Hepatocyte (in vitro differentiated cells): Measurements from ENCODE around the gene LAMA1.

Experiments used
- EZH2 ChIP-seq: fragments of 200-600 bp; sonication (generic); IDR thresholded peaks from 2 replicates; pipeline ENCODE4 v1.6.1; 2016; ENCODE audit warnings: antibody characterized with exemption, mild to moderate bottlenecking, borderline replicate concordance
- EZH2phosphoT487 ChIP-seq: fragments of 200-600 bp; sonication (generic); IDR thresholded peaks from one replicate; pipeline ENCODE4 v1.6.1; 2018; ENCODE audit warnings: antibody characterized with exemption, mild to moderate bottlenecking, low read depth, moderate library complexity; ENCODE audit not compliant: unreplicated experiment, severe bottlenecking
- TF ChIP-seq, protein P1 (sequence below): fragments of 200-600 bp; sonication (generic); IDR thresholded peaks from 2 replicates; pipeline ENCODE4 v1.5.1; 2016; ENCODE audit warnings: antibody characterized with exemption, mild to moderate bottlenecking; ENCODE audit not compliant: poor library complexity

DNA sequence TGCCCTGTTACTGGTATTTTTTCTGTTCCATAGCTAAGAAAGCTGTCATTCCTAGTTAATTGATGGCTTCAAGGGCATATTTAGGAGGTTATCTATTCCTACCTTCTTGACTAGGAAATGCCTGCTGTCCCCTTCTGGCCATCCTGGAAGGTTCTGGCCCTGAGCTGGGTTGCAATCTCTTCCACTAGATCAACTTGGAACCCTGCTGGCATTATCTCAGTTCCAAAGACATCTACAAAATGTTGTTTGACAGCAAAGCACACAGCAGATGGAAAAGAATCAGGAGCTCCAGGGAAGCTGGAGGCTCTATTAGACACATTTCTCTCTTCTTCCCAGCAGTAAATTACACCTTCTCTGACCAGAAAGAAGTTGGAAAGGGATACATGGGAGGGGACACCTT, 196.0 kb downstream of the LAMA1 start:
- TF ChIP-seq, protein P1, sequence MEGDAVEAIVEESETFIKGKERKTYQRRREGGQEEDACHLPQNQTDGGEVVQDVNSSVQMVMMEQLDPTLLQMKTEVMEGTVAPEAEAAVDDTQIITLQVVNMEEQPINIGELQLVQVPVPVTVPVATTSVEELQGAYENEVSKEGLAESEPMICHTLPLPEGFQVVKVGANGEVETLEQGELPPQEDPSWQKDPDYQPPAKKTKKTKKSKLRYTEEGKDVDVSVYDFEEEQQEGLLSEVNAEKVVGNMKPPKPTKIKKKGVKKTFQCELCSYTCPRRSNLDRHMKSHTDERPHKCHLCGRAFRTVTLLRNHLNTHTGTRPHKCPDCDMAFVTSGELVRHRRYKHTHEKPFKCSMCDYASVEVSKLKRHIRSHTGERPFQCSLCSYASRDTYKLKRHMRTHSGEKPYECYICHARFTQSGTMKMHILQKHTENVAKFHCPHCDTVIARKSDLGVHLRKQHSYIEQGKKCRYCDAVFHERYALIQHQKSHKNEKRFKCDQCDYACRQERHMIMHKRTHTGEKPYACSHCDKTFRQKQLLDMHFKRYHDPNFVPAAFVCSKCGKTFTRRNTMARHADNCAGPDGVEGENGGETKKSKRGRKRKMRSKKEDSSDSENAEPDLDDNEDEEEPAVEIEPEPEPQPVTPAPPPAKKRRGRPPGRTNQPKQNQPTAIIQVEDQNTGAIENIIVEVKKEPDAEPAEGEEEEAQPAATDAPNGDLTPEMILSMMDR, result no peak
- TF ChIP-seq EZH2phosphoT487 (no peak), EZH2 (no peak)
